ENCODE data around the gene CDADC1.

GRCh38 chr13:49300739-49301589 is 53.2 kb downstream of the CDADC1 start:
- TF ChIP-seq POLR2AphosphoS5 (IDR thresholded peaks at IDR 0.05; ENCODE audit: borderline replicate concordance, low read depth, low read length) = no peak
- no peak for TF ChIP-seq EZH2 (IDR thresholded peaks at IDR 0.05)

Measured in SK-N-MC (cell line).